ENCODE results near the gene HIP1R.
"Not testable (repeated sequence)": the region's sequence is repeated elsewhere in the genome, so short reads cannot be mapped to it uniquely, and the experiment has no call there.

Gene HIP1R

GRCh38 chr12:122871851-122872780, 36.9 kb downstream of the HIP1R start:
- DNase-seq (ENCODE audit: low read depth, low spot score), result peak; percentile 52

- DNase-seq (ENCODE audit: low read depth, low spot score), result no peak
Measured at GRCh38 chr12:122872815-122873361, 37.6 kb downstream of the HIP1R start.

GRCh38 chr12:122873540-122873939, 38.3 kb downstream of the HIP1R start:
- no peak for DNase-seq (ENCODE audit: low read depth, low spot score)

- no peak for DNase-seq (ENCODE audit: low read depth, low spot score)
Measured at GRCh38 chr12:122874081-122874480, 38.8 kb downstream of the HIP1R start.

GRCh38 chr12:122875590-122876220, 40.4 kb downstream of the HIP1R start:
- DNase-seq (ENCODE audit: low read depth, low spot score), result no peak

- DNase-seq (ENCODE audit: low read depth, low spot score), result not testable (repeated sequence)
Measured at GRCh38 chr12:122876281-122876680, 41.0 kb downstream of the HIP1R start.

- DNase-seq (ENCODE audit: low read depth, low spot score), result no peak
Measured at GRCh38 chr12:122876731-122877130, 41.5 kb downstream of the HIP1R start.

GRCh38 chr12:122878780-122879612, 43.7 kb downstream of the HIP1R start:
- DNase-seq (ENCODE audit: low read depth, low spot score), result no peak

GRCh38 chr12:122880155-122880667, 45.0 kb downstream of the HIP1R start:
- no peak for DNase-seq (ENCODE audit: low read depth, low spot score)

GRCh38 chr12:122880668-122881067, 45.4 kb downstream of the HIP1R start:
- DNase-seq (ENCODE audit: low read depth, low spot score), result no peak

- DNase-seq (ENCODE audit: low read depth, low spot score), result no peak
Measured at GRCh38 chr12:122882908-122883558, 47.8 kb downstream of the HIP1R start.

GRCh38 chr12:122884091-122884826, 49.0 kb downstream of the HIP1R start:
- DNase-seq (ENCODE audit: low read depth, low spot score), result no peak

- DNase-seq (ENCODE audit: low read depth, low spot score), result no peak
Measured at GRCh38 chr12:122884860-122885259, 49.6 kb downstream of the HIP1R start.

GRCh38 chr12:122886161-122886560, 50.9 kb downstream of the HIP1R start:
- DNase-seq (ENCODE audit: low read depth, low spot score), result no peak

GRCh38 chr12:122886851-122887818, 51.9 kb downstream of the HIP1R start:
- no peak for DNase-seq (ENCODE audit: low read depth, low spot score)

GRCh38 chr12:122887819-122888212, 52.6 kb downstream of the HIP1R start:
- no peak for DNase-seq (ENCODE audit: low read depth, low spot score)

- DNase-seq (ENCODE audit: low read depth, low spot score), result no peak
Measured at GRCh38 chr12:122888232-122888752, 53.0 kb downstream of the HIP1R start.

GRCh38 chr12:122889761-122890520, 54.7 kb downstream of the HIP1R start:
- DNase-seq (ENCODE audit: low read depth, low spot score), result no peak
